DOHH2 (cell line): ENCODE results near the gene SEPTIN11.

ENCODE experiments used
- H3F3A ChIP-seq: fragments of 200-600 bp; sonication (generic), shearing (Covaris generic); 2 replicates; pipeline ENCODE4 v1.6.0; 2016; ENCODE audit warnings: antibody characterized with exemption, mild to moderate bottlenecking; ENCODE audit not compliant: control insufficient read depth, insufficient read depth
- H3K27ac ChIP-seq: fragments of 200-600 bp; sonication (generic); 2 replicates; pipeline ENCODE4 v1.5.1; 2014; ENCODE audit warnings: low read depth, mild to moderate bottlenecking, low read length, moderate library complexity
- H3K27me3 ChIP-seq: fragments of 200-600 bp; sonication (generic); 2 replicates; pipeline ENCODE4 v1.6.1; 2014; ENCODE audit warnings: mild to moderate bottlenecking, low read length, mixed read lengths; ENCODE audit not compliant: control insufficient read depth
- H3K36me3 ChIP-seq: fragments of 200-600 bp; sonication (generic); 2 replicates; pipeline ENCODE4 v1.6.1; 2014; ENCODE audit warnings: mild to moderate bottlenecking, low read length, moderate library complexity, mixed read lengths; ENCODE audit not compliant: control insufficient read depth
- H3K4me1 ChIP-seq: fragments of 200-600 bp; sonication (generic); 2 replicates; pipeline ENCODE4 v1.6.1; 2014; ENCODE audit warnings: mild to moderate bottlenecking, low read length, mixed read lengths; ENCODE audit not compliant: control insufficient read depth
- H3K4me2 ChIP-seq: fragments of 200-600 bp; sonication (generic); 2 replicates; pipeline ENCODE4 v1.6.0; 2014; ENCODE audit warnings: mild to moderate bottlenecking, low read length, moderate library complexity
- H3K4me3 ChIP-seq: fragments of 200-600 bp; sonication (generic); 2 replicates; pipeline ENCODE4 v1.5.1; 2014; ENCODE audit warnings: mild to moderate bottlenecking, low read length, mixed read lengths
- H3K79me2 ChIP-seq: fragments of 200-600 bp; sonication (generic); 2 replicates; pipeline ENCODE4 v1.6.1; 2014; ENCODE audit warnings: mild to moderate bottlenecking, low read length, mixed read lengths; ENCODE audit not compliant: control insufficient read depth
- H3K9me2 ChIP-seq: fragments of 200-600 bp; sonication (generic); replicated peaks from 2 replicates; pipeline ENCODE4 v1.6.1; 2014; ENCODE audit warnings: mild to moderate bottlenecking, low read length, mixed read lengths; ENCODE audit not compliant: control insufficient read depth
- H3K9me3 ChIP-seq: fragments of 200-600 bp; sonication (generic); 2 replicates; pipeline ENCODE4 v1.6.1; 2014; ENCODE audit warnings: antibody characterized with exemption, low read length, mixed read lengths; ENCODE audit not compliant: control insufficient read depth, insufficient read depth
- H4K20me1 ChIP-seq: fragments of 200-600 bp; sonication (generic); 2 replicates; pipeline ENCODE4 v1.6.0; 2014; ENCODE audit warnings: low read depth, mild to moderate bottlenecking, antibody characterized with exemption, low read length, moderate library complexity; ENCODE audit not compliant: control insufficient read depth, insufficient read depth
- EZH2phosphoT487 ChIP-seq: fragments of 200-600 bp; sonication (generic); IDR thresholded peaks from 2 replicates; pipeline ENCODE4 v1.6.1; 2017; ENCODE audit warnings: borderline replicate concordance, mild to moderate bottlenecking, antibody characterized with exemption, low read length, moderate library complexity, mixed read lengths
- TF ChIP-seq, protein P1 (sequence below): fragments of 200-600 bp; sonication (generic); IDR thresholded peaks from one replicate; pipeline ENCODE4 v1.5.1; 2014; ENCODE audit warnings: antibody characterized with exemption, mild to moderate bottlenecking, low read depth, low read length; ENCODE audit not compliant: poor library complexity, severe bottlenecking

SEPTIN11 gene

DNA sequence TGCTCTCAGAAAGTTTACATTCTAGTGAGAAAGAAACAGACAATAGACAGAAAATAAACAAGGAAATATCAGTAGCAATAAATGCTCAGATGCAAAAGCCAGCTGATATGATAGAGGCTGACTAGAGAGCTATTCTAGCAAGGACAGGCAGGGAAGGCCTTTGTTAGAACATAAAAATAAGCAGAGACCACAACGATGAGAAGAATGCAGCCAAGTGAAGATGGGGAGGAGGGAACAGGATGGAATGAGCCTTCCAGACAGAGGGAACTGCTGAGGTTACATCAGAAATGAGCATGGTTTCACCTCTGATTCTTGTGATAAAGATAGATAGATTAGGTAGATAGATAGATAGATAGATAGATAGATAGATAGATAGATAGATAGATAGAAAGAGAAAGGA, 44.0 kb upstream of the SEPTIN11 start:
- Histone ChIP-seq H3K27ac (no peak overlapping the region), H4K20me1 (no peaks in the 10 kb centered on the region), H3K9me3 (no peaks in the 10 kb centered on the region), H3K36me3 (no peaks in the 10 kb centered on the region), H3K79me2 (no peaks in the 10 kb centered on the region), H3K4me3 (no peak overlapping the region), H3K4me2 (no peak overlapping the region), H3K4me1 (no peaks in the 10 kb centered on the region), H3K27me3 (peaks cover 9% of the 10 kb centered on the region; the same call in 1 of the 2 replicates), H3K9me2 (no peaks in the 10 kb centered on the region), H3F3A (no peaks in the 10 kb centered on the region)
- TF ChIP-seq EZH2phosphoT487 = no peak
- TF ChIP-seq, protein P1, sequence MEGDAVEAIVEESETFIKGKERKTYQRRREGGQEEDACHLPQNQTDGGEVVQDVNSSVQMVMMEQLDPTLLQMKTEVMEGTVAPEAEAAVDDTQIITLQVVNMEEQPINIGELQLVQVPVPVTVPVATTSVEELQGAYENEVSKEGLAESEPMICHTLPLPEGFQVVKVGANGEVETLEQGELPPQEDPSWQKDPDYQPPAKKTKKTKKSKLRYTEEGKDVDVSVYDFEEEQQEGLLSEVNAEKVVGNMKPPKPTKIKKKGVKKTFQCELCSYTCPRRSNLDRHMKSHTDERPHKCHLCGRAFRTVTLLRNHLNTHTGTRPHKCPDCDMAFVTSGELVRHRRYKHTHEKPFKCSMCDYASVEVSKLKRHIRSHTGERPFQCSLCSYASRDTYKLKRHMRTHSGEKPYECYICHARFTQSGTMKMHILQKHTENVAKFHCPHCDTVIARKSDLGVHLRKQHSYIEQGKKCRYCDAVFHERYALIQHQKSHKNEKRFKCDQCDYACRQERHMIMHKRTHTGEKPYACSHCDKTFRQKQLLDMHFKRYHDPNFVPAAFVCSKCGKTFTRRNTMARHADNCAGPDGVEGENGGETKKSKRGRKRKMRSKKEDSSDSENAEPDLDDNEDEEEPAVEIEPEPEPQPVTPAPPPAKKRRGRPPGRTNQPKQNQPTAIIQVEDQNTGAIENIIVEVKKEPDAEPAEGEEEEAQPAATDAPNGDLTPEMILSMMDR = no peak

DNA sequence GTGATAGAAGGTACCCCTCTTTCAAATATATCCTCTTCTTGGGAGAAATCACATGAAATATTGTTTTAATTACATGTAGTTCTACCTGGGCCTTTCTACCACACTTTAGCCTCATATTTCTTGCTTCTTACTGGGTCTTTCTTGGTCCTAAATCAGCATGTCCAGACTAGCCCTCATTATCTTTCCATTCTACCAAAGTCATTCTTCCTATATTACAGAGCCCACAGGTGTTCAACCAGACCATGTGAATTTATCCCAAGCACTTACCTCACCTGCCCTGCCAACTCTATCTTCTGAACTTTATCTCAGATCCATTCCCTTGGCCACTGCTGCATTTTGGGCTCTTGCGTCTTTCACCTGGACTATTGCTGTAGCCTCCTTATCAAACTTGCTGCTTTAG, 39.8 kb upstream of the SEPTIN11 start:
- H3K27ac ChIP-seq = no peak overlapping the region
- no peak overlapping the region for H3K4me3 ChIP-seq
- H3K9me2 ChIP-seq = no peaks in the 10 kb centered on the region
- H3K36me3 ChIP-seq = no peaks in the 10 kb centered on the region
- TF ChIP-seq EZH2phosphoT487 = no peak
- TF ChIP-seq, protein P1 = no peak
- no peaks in the 10 kb centered on the region for H4K20me1 ChIP-seq
- no peaks in the 10 kb centered on the region for H3F3A ChIP-seq
- no peaks in the 10 kb centered on the region for H3K4me1 ChIP-seq
- H3K79me2 ChIP-seq = no peaks in the 10 kb centered on the region
- H3K9me3 ChIP-seq = no peaks in the 10 kb centered on the region
- no peak overlapping the region for H3K4me2 ChIP-seq
- H3K27me3 ChIP-seq = peaks cover 9% of the 10 kb centered on the region; the same call in 1 of the 2 replicates

DNA sequence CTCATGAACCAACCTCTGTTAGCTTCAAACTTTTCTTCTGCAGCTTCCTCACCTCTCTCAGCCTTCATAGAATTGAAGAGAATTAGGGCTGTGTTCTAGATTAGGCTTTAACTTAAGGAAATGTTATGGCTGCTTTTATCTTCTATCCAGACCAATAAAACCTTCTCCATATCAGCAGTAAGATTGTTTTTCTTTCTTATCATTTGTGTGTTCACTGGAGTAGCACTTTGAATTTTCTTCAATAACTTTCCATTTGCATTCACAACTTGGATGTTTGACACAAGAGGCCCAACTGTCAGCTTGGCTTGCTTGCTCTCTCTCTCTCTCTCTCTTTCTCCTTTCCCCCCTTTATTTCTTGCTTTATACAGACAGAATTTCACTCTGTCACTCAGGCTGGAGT, 28.8 kb upstream of the SEPTIN11 start:
- Histone ChIP-seq H4K20me1 (no peaks in the 10 kb centered on the region), H3K27ac (no peak overlapping the region), H3K4me1 (no peaks in the 10 kb centered on the region), H3K9me2 (no peaks in the 10 kb centered on the region), H3K27me3 (no peaks in the 10 kb centered on the region), H3K4me3 (no peak overlapping the region), H3K79me2 (no peaks in the 10 kb centered on the region), H3F3A (no peaks in the 10 kb centered on the region), H3K4me2 (no peak overlapping the region), H3K36me3 (no peaks in the 10 kb centered on the region), H3K9me3 (no peaks in the 10 kb centered on the region)
- TF ChIP-seq, protein P1 = no peak
- no peak for TF ChIP-seq EZH2phosphoT487
